Measurements from ENCODE around the gene LMF2.

DNA sequence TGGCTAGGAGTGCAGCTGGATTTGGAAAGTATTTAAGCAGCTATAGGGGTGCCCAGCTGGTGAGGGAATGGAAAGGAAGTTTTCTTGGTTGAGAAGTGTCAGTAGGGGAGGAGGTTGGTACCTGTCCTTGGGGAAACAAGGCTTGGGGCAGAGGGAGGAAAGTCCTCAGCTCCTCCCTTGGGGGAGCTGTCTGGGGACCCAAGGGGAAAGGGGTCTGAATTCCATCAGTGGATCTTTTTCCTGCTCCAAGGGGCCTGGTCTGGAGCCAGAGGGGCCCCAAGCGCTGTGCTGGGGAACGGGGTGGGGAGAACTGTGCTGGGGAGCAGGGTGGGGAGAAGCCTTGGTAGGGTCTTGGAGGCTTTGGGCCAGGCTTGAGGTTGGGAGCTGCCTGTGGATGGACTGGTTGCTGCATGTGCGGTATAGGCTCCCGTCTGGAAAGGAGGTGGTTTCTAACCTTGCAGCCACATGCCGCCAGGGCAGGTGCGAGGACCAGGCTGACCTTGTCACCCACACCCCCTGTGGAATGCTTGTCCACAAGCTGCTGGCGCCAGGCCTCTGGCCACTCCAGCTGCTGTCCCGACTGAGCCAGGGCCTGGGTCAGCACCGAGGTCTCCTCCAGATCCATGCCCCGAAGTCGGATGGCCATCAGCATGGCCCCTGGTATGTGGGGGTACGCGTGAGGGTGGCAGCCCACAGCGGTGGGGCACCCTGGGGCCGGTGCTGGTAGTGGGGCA lies 21.3 kb upstream of the LMF2 start:
- TF ChIP-seq POLR2A (IDR thresholded peaks at IDR 0.05; ENCODE audit: low read depth, low read length) (no peak), RAD21 (IDR thresholded peaks at IDR 0.05; ENCODE audit: low read length) (no peak), CEBPB (IDR thresholded peaks at IDR 0.05; ENCODE audit: low read depth, low read length) (no peak), MAZ (IDR thresholded peaks at IDR 0.05; ENCODE audit: borderline replicate concordance, low read depth, low read length) (no peak), NFE2L2 (IDR thresholded peaks at IDR 0.05; ENCODE audit: low read depth, low read length) (no peak), RFX5 (IDR thresholded peaks at IDR 0.05; ENCODE audit: low read depth, low read length) (no peak), FOS (IDR thresholded peaks at IDR 0.05; ENCODE audit: low read depth, low read length) (no peak), MXI1 (IDR thresholded peaks at IDR 0.05; ENCODE audit: borderline replicate concordance, low read depth, low read length) (no peak), BHLHE40 (IDR thresholded peaks at IDR 0.05; ENCODE audit: low read depth, low read length) (no peak), MAFK (IDR thresholded peaks at IDR 0.05; ENCODE audit: low read depth, low read length) (no peak), CHD1 (IDR thresholded peaks at IDR 0.05; ENCODE audit: low read depth, low read length) (no peak), SMC3 (IDR thresholded peaks at IDR 0.05; ENCODE audit: low read depth, low read length) (no peak)
- TF ChIP-seq, protein P1, sequence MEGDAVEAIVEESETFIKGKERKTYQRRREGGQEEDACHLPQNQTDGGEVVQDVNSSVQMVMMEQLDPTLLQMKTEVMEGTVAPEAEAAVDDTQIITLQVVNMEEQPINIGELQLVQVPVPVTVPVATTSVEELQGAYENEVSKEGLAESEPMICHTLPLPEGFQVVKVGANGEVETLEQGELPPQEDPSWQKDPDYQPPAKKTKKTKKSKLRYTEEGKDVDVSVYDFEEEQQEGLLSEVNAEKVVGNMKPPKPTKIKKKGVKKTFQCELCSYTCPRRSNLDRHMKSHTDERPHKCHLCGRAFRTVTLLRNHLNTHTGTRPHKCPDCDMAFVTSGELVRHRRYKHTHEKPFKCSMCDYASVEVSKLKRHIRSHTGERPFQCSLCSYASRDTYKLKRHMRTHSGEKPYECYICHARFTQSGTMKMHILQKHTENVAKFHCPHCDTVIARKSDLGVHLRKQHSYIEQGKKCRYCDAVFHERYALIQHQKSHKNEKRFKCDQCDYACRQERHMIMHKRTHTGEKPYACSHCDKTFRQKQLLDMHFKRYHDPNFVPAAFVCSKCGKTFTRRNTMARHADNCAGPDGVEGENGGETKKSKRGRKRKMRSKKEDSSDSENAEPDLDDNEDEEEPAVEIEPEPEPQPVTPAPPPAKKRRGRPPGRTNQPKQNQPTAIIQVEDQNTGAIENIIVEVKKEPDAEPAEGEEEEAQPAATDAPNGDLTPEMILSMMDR (conservative IDR thresholded peaks at IDR 0.05; ENCODE audit: low read depth, low read length) = no peak
- TF ChIP-seq, protein P2, sequence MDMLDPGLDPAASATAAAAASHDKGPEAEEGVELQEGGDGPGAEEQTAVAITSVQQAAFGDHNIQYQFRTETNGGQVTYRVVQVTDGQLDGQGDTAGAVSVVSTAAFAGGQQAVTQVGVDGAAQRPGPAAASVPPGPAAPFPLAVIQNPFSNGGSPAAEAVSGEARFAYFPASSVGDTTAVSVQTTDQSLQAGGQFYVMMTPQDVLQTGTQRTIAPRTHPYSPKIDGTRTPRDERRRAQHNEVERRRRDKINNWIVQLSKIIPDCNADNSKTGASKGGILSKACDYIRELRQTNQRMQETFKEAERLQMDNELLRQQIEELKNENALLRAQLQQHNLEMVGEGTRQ (IDR thresholded peaks at IDR 0.05; ENCODE audit: low read depth, low read length) = no peak

Measured in IMR-90 (cell line).